Measurements from ENCODE around the gene PPP1R13B.

The PPP1R13B gene

DNA sequence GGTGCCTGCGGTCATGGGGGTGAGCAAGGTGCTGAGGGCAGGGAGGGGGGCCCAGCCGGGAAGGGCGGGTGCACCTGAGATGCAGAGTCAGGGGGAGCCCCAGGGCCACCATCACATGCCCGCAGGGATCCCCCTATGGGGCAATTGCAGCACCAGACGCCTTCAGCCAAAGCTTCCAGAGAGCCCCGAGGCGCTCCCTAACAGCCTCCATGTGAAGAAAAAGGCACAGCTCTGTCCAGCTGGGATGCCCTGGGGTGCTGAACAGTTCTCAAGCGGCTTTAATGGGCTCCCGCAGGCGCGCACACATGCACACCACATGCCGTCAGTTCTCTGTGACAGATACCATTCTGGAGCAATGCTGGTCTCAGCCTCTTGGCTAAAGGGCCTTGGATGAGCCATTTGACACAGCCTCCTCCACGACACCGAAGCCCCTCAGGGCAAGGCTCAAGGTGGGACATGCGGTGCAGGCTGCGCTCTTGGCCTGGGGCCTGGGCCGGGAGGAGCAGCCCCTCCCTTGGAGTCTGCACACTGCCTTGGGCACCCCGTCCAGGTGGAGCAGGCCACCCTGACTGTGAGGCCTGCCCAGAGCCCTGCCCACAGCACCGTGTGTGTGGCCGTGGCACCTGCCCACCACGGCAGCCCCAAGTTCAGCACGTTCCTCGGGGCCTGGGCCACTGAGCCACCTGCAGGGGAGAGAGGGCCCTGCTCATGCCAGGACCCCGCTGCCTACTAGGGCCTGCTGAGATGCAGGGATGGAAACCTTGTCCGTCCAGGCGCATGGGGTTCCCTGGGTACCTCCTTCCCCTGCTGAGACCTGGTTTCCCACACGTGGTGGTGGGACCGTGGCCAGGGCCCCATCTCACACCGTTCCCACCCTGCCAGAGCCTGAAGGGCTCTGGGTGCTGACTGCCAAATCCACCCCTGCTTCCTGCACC lies 139.8 kb downstream of the PPP1R13B start:
- no peak for FAIRE-seq

- FAIRE-seq, result no peak
Observed at GRCh38 chr14:103706551-103707328, 140.6 kb downstream of the PPP1R13B start.

DNA sequence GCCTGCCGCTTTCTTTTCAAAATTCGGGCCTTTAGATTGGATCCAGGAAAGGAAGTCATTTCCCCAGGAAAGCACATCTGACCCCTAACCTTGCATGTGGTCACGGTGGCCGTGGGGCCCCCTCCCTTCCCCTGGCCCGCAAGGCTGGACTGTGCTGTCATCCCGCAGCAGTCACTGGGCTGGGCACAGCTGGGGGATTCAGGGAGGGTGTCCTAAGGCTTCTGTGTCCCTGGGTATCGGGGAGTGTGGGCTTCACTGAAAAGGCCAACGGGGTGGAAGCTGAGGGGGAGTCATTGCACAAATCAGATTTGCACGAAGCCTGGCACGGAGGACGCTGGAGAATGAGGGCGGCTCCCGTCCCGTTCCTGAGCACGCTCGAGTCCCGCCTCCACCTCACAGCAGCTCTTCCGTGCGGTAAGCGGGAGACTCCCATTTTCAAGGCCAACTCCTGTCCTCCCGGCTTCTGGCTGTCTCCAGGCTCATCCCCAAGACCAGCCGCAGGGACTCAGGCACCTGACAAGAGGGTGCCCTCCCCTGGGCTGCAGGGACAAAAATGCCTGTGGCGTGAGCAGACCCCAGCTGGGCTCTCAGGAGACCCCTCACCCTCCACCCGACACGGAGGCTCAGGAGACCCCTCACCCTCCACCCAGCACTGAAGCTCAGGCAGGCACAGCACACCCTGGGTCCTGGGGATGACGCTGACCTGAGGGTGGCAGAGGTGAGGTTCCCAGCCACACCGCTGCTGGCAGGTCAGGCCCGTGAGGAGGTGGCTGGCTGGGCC lies 141.7 kb downstream of the PPP1R13B start:
- no peak for FAIRE-seq

DNA sequence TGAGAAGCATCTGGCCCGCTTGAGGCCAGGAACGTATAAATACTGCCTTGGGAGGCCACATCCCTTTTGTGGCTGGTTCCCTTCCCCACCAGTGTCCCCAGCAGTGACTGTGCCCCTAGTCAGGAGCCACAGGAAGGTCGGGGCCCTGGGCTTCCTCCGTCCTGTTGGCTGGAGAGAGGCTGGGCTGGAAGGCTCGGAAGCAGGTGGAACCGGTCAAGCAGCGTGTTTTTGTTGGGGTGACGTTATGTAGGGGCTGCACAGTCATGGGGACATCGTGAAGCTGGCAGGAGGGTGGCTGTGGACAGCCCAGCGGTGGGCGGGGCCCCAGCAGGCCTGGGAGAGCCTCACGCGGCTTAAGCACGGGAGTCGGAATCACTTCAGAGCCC lies 142.3 kb downstream of the PPP1R13B start:
- FAIRE-seq, result no peak

DNA sequence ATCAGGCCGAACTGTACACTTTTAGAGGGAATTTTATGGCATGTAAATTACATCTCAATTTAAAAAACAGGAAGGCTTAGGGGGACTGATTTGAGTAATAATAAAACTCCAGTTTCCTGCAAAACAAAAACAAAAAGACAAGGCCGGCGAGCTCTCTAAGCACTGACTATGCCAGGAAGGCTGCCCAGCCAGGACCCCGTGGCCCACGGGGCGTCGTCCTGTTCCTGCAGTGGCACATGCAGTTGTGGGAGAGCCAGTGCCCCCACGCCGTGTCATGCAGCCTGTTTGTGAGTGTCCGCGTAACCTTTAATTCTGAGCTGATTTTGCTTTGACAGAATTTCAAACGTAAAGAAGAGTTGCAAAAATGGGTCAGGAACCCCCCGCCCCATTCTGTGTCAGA lies 142.7 kb downstream of the PPP1R13B start:
- FAIRE-seq, result no peak

- no peak for FAIRE-seq
Observed at GRCh38 chr14:103703433-103704385, 143.7 kb downstream of the PPP1R13B start.

DNA sequence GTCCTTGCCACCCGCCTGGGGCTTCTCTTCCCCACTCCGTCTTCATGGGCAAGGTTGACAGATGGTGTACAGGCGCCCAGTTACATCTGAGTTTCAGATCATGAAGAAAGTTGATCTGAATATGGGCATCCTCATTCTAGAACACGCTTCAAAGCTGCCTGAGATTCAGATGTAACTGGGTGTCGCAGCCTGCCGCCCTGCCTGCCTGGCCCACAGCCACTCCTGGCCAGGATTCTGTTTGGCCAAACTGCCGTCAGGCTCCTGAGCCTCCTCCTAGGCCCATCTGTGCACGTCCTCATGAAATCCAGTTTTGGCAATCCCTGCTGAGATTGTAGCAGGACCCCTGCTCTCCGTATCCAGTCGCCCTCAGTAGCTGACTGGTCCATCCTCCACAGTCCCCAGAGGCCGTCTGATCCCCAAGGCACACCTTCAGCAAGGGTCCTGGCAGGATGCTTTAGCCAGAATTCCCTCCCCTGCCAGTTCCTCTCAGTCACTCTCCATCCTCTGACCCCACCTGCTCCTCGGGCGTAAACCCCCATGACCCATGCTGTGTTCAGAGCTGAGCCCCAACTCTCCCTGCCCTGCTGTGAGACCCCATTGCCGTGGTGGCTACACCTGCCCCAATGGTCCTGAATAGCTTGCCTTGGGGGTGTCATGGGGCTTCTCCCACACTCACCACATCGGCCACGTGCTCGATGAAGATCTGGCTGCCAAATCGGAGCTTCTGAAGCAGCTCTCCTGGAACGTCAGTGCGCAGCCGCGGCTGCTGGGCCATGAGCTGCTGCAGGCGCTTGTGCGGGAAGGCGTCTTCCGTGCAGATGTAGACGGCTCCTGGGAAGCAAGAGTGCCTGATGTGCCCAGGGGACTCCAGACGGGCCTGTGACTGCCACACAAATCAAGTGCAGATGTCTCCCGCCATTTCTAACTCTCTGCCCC lies 144.6 kb downstream of the PPP1R13B start:
- no peak for FAIRE-seq

DNA sequence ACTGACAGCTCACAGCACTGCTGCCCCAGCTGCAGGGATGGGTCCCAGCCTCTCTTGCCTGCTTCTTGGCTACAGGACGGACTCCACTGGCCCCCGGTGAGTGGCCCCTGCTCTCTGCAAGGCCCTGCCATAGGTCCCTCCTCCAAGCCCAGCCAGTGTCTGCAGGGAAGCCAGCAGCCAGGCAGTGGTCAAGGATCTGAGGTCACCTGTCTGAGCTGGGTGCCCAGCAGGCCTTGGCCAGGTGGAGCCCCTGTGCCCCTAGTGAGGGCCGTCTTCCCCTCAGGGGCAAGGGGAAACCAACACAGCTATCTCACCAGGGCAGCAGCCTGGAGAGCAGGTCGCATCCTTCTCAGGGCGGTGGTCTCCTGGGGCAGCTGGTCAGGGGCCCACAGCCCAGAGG lies 145.3 kb downstream of the PPP1R13B start:
- no peak for FAIRE-seq

DNA sequence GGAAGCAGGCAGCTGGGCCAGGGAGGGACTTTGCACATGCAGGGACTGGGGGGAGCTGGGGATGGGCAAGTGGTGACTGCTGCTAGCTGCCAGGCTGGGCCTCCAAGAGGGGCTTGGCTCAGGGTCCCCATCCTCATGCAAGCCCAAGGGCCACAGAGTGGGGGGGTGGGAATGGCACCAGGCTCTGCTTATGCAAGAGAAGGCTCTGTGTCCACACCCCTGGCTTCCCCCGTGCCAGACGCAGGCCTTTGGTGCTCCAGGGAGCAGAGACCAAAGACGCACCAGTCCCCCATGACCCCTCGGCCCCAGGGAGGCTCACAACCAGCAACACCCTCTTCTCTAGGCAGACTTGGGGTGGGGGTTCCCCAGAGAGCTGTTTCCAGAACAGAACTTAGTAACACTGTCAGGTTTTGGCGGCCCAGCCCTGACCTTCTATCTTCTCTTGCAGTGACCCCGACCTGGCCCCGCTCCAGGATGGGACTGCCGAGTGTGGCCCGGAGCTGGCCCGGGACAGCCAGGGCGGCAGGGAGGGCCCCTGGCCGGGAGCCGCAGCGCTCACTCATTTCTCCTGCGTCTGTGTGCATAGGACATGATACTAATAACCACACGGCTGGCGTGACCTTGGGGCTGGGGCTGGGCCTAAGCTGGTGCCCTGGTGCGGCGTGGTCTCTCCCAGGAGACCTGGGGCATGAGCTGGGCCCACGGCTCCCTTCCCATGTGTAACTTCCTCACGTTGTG lies 146.5 kb downstream of the PPP1R13B start:
- no peak for FAIRE-seq

DNA sequence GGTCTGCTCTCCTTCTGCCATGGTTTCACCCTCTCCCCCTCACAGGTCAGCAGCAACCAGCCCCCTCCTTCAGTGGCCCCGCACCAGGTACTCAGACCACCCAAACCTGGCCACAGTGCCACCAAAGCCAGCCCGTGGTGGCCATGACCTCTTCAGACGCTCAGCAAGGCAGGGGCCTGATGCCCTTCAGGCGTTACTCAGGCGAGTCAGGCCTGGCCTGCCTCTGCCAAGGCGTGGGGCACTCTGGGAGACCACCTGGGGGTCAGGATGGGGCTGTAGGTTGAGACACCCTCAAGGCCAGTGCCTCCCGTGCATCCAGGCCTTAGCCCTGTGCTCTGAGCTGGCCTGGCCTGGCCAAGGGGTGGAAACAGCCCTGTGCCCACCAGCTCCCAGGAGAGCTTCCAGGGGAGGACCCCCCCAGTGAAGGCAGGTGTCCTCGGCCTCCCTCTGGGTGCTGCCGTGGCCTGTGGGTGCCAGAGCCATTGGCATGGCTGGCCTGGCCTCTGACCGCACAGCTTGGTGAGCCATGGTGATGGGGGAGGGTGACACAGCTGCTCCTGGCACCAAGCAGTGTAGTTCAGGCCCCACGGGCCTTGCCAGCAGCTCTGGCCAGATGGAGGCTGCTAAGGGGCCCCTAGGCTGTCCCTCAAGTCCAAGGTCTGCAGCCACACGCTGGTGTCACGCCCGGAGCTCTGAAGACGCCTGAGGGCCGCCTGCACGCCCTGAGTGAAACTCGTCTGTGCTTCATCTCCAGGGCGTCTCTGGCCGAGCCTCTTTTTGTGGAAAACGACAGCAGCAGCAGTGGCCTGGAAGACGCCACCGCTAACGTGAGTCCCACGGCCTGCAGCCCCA lies 147.2 kb downstream of the PPP1R13B start:
- no peak for FAIRE-seq

DNA sequence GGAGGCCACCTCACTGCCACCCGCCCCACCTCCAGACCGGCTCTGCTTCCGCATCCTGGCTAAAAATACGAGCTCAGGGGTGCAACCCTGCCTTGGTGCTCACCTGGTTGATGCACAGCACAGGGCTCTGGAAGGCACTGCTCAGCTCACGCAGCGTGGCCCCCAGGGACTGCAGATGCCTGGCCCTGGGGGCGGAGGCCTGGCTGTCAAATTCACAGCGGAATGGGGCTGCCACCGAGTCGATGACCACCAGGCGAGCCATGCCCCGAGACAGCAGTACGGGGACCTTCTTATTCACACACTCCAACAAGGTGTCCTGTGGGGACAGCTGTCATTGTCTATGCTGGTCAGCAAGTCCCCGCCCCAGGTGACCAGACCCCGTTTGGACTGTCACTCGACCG lies 148.1 kb downstream of the PPP1R13B start:
- FAIRE-seq, result no peak

GRCh38 chr14:103698380-103699260 lies 148.8 kb downstream of the PPP1R13B start:
- no peak for FAIRE-seq

DNA sequence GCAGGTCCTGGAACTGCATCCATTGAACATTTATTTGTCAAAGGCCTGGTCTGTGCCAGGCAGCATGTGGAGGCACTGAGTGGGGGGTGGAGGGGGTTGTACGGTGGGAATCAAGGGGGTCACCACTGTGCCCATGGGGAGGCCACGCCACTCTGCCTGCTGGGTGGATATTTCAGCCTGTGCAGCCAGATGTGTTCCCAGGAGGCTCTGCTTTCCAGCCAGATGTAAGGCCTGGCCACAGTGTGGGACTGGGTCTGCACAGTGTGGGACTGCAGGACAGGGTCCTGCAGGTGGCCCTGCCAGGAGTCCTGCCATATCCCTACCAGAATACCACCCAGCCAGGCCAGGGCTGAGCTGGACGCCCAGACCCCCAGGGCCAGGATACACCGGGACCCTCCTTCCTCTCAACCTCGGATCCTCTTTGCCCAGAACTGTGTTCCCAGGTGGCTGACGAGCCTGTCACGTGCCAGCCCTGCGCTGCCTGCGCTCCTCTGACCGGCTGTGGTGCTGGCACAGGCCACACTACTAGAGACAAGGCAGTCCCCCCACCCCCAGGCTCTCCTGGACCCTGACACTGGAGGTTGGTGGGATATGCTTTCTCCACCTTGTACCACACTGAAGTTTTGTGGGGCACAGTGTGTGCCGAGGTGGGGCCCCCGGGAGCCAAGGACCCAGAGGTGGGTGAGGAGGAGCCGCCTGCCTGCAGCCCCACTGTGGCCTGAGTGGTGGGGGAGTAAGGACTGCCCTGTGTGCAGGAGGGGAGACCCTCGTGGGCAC lies 149.6 kb downstream of the PPP1R13B start:
- no peak for FAIRE-seq

DNA sequence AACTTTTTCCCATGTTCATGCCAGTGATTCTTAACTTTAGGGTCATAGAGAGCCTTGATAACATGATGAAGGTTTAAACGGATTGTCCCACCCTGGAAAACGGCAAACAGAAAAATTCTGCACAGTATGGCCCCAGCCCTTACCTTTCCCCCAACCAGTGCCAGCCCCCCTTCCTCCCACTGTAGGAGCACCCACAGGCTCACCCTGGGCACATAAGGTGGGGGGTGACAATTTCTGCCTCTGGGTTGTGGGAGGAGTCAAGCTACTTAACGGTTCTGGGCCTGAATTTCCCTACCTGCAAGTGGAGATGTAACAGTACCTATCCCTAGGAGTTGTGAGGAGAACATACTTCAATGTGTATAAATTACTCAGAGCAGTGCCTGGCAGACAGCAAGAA lies 150.2 kb downstream of the PPP1R13B start:
- no peak for FAIRE-seq

GRCh38 chr14:103696466-103697071 lies 150.8 kb downstream of the PPP1R13B start:
- no peak for FAIRE-seq

DNA sequence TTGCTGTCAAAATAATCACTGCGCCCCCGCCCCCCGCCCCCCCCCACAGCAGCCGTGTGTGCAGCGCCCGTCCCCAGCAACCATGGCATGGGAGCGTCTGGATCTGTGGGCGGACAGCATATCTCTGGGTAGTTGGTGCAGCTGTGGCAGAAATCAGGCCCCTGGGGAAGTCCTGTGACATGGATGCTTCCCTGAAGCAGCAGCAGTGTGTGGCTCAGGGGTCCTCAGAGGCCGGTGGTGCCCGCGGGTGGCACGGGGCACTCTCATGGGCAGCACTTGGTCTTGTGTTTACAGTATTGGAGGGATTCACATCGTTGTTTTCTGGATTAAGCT lies 151.3 kb downstream of the PPP1R13B start:
- FAIRE-seq, result no peak

Data from colon (tissue), 2 donors.